ENCODE results near the gene PRXL2A. TPM values are rescaled to one million over a fixed set of nuclear protein-coding genes. Genes with fewer than 3 reads are reported as not detected.
A peak's percentile ranks its signal among the peaks of the same experiment; 100 is the strongest.

Gene PRXL2A
- polyA plus RNA-seq, 6 donors from 2014 or later: 2.5 to 13.9 (median 8.3) TPM

DNA sequence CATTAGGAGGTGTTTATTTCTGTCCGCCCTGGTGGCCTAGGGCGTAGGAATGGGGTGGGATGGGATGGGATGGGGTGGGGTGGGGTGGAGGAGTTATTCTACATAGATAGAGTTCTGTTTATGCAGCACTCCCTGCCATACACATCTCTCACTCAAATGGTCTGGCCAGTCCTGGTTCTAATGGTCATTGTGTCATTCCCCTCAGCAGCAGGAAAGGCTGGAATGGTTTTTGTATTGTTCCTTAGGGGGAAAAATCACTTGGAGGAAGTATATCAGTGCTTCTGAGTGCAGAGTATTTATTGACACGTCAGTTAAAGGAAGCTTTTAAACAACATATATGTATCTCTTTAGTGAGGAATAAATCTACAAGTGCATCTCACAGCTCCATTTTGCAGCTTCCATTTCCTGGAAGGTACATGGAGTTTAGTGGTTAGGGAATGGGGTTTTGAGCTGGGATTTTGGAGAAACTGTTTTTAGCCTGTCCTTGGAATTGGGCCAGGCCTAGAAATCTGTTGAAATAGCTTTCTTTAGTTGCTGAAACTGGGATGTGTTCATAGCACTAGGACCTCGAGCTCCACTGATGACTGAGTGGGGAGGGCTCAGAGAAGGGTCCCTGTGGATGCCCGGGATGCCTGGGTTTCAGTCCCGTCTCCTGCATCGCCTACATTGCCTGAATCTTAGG, 54.1 kb downstream of the PRXL2A start:
- no peak for DNase-seq
- H3K27me3 Mint-ChIP-seq: no peaks in the 10 kb centered on the region
- peaks cover 81 to 96% (median 95%) of the 10 kb centered on the region in 3 donors for H3K4me1 Mint-ChIP-seq
- no peak for ATAC-seq (ENCODE audit: low read depth in 2 of 2)
- H3K36me3 Mint-ChIP-seq: no peaks in the 10 kb centered on the region
- H3K9me3 Mint-ChIP-seq: peaks cover 0 to 2% (median 0%) of the 10 kb centered on the region in 7 donors
- peak overlapping the region in 6 of 8 donors; percentile 22 to 85 (median 67) for H3K4me3 Mint-ChIP-seq
- peak overlapping the region in 4 of 6 donors; percentile 32 to 77 (median 46) for H3K27ac Mint-ChIP-seq

DNA sequence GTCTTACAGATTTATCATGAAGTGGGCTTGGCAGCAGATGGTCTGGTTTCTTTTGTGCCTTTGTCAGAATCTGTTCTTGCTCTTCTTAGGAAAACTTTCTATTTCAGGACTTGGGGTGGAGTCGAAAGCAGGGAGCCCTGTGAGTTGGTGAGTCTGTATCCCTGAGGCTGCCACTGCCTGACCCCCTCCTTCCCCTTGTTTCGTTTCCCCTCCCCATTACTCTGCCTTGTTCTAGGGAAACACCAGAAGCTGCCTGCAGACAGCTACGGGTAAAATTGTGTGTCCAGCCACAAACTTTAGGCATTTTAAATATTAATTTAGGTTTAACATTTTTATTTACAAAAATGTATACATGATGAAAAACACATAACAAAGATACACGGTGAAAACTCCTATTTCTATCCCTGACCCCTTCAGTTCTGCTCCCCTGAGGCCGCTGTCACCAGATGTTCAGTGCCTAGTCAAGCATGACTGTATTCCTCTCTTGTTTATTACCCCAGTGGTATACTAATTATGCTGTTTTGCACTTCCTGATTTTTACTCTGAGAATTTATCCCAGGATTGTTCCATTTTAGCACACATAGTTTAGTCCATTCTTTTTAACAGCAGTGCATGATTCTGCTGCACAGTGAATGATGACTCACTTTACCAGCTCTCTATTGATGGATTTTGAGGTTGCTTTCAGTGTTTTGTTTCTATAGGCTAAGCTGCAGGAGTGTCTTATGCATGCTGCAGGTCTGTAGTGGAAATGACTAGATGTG, 54.8 kb downstream of the PRXL2A start:
- Mint-ChIP-seq H3K4me1 (peaks cover 81 to 98% (median 96%) of the 10 kb centered on the region in 3 donors), H3K36me3 (no peaks in the 10 kb centered on the region), H3K4me3 (peak overlapping the region; percentile 1 to 85 (median 74)), H3K27me3 (no peaks in the 10 kb centered on the region), H3K9me3 (no peaks in the 10 kb centered on the region), H3K27ac (peak overlapping the region; percentile 36 to 94 (median 67))
- ATAC-seq (ENCODE audit: low read depth in 2 of 2) (peak; percentile 52 to 62), DNase-seq (no peak)

- Mint-ChIP-seq H3K4me1 (peaks cover 77 to 96% (median 92%) of the 10 kb centered on the region in 3 donors), H3K27me3 (no peaks in the 10 kb centered on the region), H3K36me3 (no peaks in the 10 kb centered on the region), H3K4me3 (peak overlapping the region in 5 of 8 donors; percentile 53 to 85 (median 79)), H3K9me3 (no peaks in the 10 kb centered on the region), H3K27ac (peak overlapping the region in 3 of 6 donors; percentile 49 to 67 (median 57))
- DNase-seq (no peak), ATAC-seq (ENCODE audit: low read depth in 2 of 2) (no peak)
Measured at GRCh38 chr10:80463868-80464267, 55.5 kb downstream of the PRXL2A start.

- Mint-ChIP-seq H3K36me3 (peaks cover 0 to 6% of the 10 kb centered on the region in 2 donors), H3K4me3 (peak overlapping the region in 6 of 8 donors; percentile 32 to 85 (median 50)), H3K27ac (peak overlapping the region in 4 of 6 donors; percentile 28 to 78 (median 58)), H3K9me3 (no peaks in the 10 kb centered on the region), H3K27me3 (no peaks in the 10 kb centered on the region), H3K4me1 (peaks cover 71 to 93% (median 92%) of the 10 kb centered on the region in 3 donors)
- DNase-seq: no peak
- no peak for ATAC-seq (ENCODE audit: low read depth in 2 of 2)
Measured at GRCh38 chr10:80464557-80465450, 56.5 kb downstream of the PRXL2A start.

DNA sequence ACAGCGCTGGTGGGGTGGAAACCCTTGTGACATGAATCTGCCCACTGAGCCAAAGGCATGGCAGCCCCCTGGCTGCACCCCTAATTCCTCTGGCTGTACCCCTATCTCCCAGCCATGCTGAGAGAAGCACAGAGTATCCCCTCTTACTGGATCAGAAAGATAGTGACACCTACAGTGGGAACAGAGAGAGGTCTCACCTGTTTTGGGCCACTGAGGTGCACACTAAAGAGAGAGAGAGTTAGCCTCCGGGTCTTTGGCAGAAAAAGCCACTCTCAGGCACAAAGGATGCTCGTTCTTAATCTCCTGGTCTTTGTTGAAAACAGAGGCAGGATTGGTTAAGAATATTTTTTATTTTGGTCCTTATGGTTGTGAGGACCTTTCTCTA, 57.1 kb downstream of the PRXL2A start:
- peaks cover 65 to 88% (median 86%) of the 10 kb centered on the region in 3 donors for H3K4me1 Mint-ChIP-seq
- H3K27me3 Mint-ChIP-seq: no peaks in the 10 kb centered on the region

GRCh38 chr10:80465839-80466590, 57.7 kb downstream of the PRXL2A start:
- Mint-ChIP-seq H3K4me1 (peaks cover 59 to 85% (median 84%) of the 10 kb centered on the region in 3 donors), H3K4me3 (peak overlapping the region in 6 of 8 donors; percentile 55 to 87 (median 71)), H3K36me3 (peaks cover 0 to 7% of the 10 kb centered on the region in 2 donors)

More for the DNA sequence above, 57.1 kb downstream of the PRXL2A start:
- Mint-ChIP-seq H3K9me3 (no peaks in the 10 kb centered on the region), H3K27ac (peak overlapping the region in 3 of 6 donors; percentile 56 to 85 (median 78)), H3K4me3 (peak overlapping the region in 6 of 8 donors; percentile 32 to 87 (median 59)), H3K36me3 (peaks cover 0 to 7% of the 10 kb centered on the region in 2 donors)
- DNase-seq (no peak), ATAC-seq (ENCODE audit: low read depth in 2 of 2) (no peak)

GRCh38 chr10:80466724-80467326, 58.5 kb downstream of the PRXL2A start:
- no peak for ATAC-seq (ENCODE audit: low read depth in 2 of 2)
- DNase-seq: no peak
- peaks cover 59 to 85% (median 84%) of the 10 kb centered on the region in 3 donors for H3K4me1 Mint-ChIP-seq
- H3K9me3 Mint-ChIP-seq: no peaks in the 10 kb centered on the region
- peak overlapping the region; percentile 44 to 81 (median 70) for H3K27ac Mint-ChIP-seq
- H3K4me3 Mint-ChIP-seq: peak overlapping the region in 4 of 8 donors; percentile 12 to 87 (median 34)
- no peaks in the 10 kb centered on the region for H3K27me3 Mint-ChIP-seq
- H3K36me3 Mint-ChIP-seq: peaks cover 0 to 7% of the 10 kb centered on the region in 2 donors

More at GRCh38 chr10:80465839-80466590, 57.7 kb downstream of the PRXL2A start:
- H3K9me3 Mint-ChIP-seq: no peaks in the 10 kb centered on the region
- peak; percentile 61 to 62 for ATAC-seq (ENCODE audit: low read depth in 2 of 2)
- H3K27me3 Mint-ChIP-seq: no peaks in the 10 kb centered on the region
- peak overlapping the region; percentile 74 to 85 (median 78) for H3K27ac Mint-ChIP-seq
- DNase-seq: no peak

DNA sequence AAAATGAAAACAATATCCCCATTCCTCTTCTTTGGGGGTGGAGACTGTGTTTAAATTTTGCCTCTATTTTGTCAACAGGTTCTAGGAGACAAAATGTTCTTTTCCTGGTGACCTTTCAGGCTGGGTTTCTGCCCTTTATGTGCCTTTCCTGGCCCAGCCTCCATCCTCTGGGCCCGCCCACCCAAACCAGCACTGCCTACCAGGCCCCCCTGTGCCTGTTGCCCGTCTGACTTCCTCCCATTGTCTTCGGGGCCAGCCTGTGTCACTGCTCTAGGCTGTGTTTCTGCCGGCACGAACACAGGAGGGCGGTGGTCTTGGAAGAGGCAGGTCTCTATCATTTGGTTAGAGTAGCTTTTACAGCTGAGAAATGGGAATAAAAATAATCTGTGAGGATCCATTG, 59.7 kb downstream of the PRXL2A start:
- Mint-ChIP-seq H3K9me3 (no peaks in the 10 kb centered on the region), H3K4me3 (peak overlapping the region in 7 of 8 donors; percentile 10 to 69 (median 39)), H3K27ac (peak overlapping the region in 4 of 6 donors; percentile 50 to 79 (median 62)), H3K27me3 (no peaks in the 10 kb centered on the region), H3K4me1 (peaks cover 56 to 85% (median 84%) of the 10 kb centered on the region in 3 donors), H3K36me3 (peaks cover 7% of the 10 kb centered on the region in 2 donors)
- ATAC-seq (ENCODE audit: low read depth in 2 of 2): peak; percentile 39 to 56
- no peak for DNase-seq

- no peaks in the 10 kb centered on the region for H3K9me3 Mint-ChIP-seq
- no peaks in the 10 kb centered on the region for H3K27me3 Mint-ChIP-seq
- peak overlapping the region in 1 of 8 donors; percentile 73 for H3K4me3 Mint-ChIP-seq
- H3K36me3 Mint-ChIP-seq: peaks cover 7% of the 10 kb centered on the region in 2 donors
- no peak for ATAC-seq (ENCODE audit: low read depth in 2 of 2)
- H3K27ac Mint-ChIP-seq: peak overlapping the region in 1 of 6 donors; percentile 66
- DNase-seq: no peak
- peaks cover 48 to 78% (median 77%) of the 10 kb centered on the region in 3 donors for H3K4me1 Mint-ChIP-seq
Measured at GRCh38 chr10:80468806-80469421, 60.6 kb downstream of the PRXL2A start.

- DNase-seq (no peak), ATAC-seq (ENCODE audit: low read depth in 2 of 2) (no peak)
- Mint-ChIP-seq H3K9me3 (no peaks in the 10 kb centered on the region), H3K4me3 (no peak overlapping the region), H3K4me1 (peaks cover 51 to 76% (median 76%) of the 10 kb centered on the region in 3 donors), H3K27me3 (no peaks in the 10 kb centered on the region), H3K27ac (peak overlapping the region in 2 of 6 donors; percentile 37 to 79), H3K36me3 (peaks cover 7 to 12% of the 10 kb centered on the region in 2 donors)
Measured at GRCh38 chr10:80470266-80470665, 61.9 kb downstream of the PRXL2A start.

GRCh38 chr10:80471001-80471400, 62.6 kb downstream of the PRXL2A start:
- Mint-ChIP-seq H3K27me3 (no peaks in the 10 kb centered on the region), H3K9me3 (no peaks in the 10 kb centered on the region), H3K36me3 (peaks cover 7 to 12% of the 10 kb centered on the region in 2 donors), H3K4me3 (peak overlapping the region in 1 of 8 donors; percentile 8), H3K4me1 (peaks cover 43 to 69% (median 68%) of the 10 kb centered on the region in 3 donors), H3K27ac (peak overlapping the region; percentile 8 to 89 (median 76))
- DNase-seq: no peak
- ATAC-seq (ENCODE audit: low read depth in 2 of 2): no peak

Data from naive B cell (primary cell).